ENCODE results near the gene CTRB2. TPM values are rescaled to one million over a fixed set of nuclear protein-coding genes. Genes with fewer than 3 reads are reported as not detected.

Gene CTRB2
- total RNA-seq, 4 donors from 2014 or later = 1.9 TPM; not detected in 3

DNA sequence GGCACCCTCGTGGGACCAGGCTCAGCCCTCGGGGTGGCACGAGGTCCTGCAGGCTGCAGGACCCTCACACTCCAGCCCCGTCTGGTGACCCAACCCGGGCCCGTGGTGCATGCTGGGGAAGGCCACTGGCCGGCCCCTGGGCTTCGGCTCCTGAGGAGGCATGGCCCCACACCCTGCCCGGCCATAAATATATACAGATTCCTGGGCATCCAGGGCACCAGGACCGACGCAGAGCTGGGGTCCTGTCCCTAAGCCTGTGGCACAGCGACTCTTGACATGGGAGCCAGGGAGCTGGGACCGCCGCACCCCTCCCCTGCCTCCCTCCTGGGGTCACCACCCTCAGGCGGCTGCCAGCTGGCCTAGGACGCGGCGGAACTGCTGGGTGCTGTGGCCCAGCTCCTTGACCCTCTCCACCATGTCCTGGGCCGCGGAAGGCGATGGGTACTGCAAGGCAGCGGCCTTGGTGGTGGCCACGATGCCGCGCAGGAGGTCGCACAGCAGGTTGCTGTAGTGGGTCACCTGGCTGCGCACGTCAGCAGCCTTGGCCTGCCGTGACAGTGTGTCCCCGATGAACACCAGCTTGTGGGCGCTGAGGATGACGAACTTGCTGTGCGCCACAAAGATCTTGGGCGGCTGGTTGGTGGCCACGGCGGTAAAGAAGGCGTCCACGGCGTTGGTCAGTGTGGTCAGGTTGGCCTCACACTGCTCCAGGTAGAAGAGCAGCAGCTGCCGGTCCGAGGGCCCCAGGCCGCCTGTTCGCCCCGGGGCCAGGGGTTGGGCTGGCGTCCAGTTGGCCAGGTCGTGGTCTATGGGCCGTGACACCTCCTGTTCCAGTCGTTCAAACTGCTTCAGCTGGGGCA, 22.4 kb upstream of the CTRB2 start:
- no peak overlapping the region for H3K4me3 ChIP-seq (ENCODE audit: low read depth, poor library complexity, severe bottlenecking)
- WGBS, 2 donors = 89 to 100% methylated on average over 1 to 37 of the region's 48 CpGs
- no peak for TF ChIP-seq POLR2A (IDR thresholded peaks at IDR 0.05)
- TF ChIP-seq, protein P1, sequence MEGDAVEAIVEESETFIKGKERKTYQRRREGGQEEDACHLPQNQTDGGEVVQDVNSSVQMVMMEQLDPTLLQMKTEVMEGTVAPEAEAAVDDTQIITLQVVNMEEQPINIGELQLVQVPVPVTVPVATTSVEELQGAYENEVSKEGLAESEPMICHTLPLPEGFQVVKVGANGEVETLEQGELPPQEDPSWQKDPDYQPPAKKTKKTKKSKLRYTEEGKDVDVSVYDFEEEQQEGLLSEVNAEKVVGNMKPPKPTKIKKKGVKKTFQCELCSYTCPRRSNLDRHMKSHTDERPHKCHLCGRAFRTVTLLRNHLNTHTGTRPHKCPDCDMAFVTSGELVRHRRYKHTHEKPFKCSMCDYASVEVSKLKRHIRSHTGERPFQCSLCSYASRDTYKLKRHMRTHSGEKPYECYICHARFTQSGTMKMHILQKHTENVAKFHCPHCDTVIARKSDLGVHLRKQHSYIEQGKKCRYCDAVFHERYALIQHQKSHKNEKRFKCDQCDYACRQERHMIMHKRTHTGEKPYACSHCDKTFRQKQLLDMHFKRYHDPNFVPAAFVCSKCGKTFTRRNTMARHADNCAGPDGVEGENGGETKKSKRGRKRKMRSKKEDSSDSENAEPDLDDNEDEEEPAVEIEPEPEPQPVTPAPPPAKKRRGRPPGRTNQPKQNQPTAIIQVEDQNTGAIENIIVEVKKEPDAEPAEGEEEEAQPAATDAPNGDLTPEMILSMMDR (IDR thresholded peaks at IDR 0.05) = no peak
- no peak for DNase-seq (ENCODE audit: low spot score in 2 of 2)
- intact Hi-C loops (cut with DNase I; ENCODE audit: low total_unique reads) = no loop called here

DNA sequence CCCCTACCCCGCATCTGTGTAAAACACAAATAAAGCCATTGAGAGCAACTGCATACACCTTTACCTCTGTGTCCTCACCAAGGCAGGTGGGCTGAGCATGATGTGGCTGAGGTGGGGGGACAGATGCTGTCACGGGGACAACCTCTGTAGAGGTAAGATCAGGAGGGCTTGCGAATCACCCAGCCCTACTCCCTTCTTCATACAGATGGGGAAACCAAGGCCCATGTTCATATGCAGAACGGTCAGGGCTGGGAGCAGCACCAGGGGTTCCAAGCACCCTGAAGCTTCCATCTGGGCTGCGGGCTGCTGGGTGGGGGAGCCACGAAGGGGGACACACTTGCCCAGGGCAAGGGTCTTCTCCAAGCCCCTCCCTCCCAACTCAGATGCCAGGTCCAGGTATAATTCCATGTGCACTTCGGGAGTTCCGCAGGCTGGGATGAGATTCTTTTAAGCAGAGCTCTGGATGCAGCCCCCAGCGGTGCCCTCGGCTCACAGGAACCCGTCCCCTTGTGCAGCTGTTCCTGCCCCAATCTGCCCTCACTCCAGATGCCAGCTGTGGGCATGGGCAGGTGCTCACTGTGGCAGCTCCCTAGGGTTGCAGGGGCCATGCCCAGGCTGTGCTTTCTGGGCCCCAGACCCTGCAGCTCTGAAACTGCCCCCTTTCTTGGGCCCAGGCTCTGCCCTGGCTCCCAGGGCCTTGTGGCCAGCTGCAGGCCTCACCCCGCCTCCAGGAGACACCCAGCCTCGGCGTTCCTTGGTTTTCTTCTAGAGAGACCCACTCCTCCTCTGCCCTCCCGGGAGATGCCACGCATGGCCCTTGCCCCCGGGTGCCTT, 21.4 kb upstream of the CTRB2 start:
- intact Hi-C loops (cut with DNase I; ENCODE audit: low total_unique reads) = no loop called here
- DNase-seq (ENCODE audit: low spot score in 2 of 2) = no peak
- no peak overlapping the region for H3K4me3 ChIP-seq (ENCODE audit: low read depth, poor library complexity, severe bottlenecking)
- 83 to 87% methylated on average over 16 to 17 of the region's 17 CpGs for WGBS, 2 donors
- TF ChIP-seq, protein P1 (IDR thresholded peaks at IDR 0.05) = no peak
- TF ChIP-seq POLR2A (IDR thresholded peaks at IDR 0.05) = no peak

DNA sequence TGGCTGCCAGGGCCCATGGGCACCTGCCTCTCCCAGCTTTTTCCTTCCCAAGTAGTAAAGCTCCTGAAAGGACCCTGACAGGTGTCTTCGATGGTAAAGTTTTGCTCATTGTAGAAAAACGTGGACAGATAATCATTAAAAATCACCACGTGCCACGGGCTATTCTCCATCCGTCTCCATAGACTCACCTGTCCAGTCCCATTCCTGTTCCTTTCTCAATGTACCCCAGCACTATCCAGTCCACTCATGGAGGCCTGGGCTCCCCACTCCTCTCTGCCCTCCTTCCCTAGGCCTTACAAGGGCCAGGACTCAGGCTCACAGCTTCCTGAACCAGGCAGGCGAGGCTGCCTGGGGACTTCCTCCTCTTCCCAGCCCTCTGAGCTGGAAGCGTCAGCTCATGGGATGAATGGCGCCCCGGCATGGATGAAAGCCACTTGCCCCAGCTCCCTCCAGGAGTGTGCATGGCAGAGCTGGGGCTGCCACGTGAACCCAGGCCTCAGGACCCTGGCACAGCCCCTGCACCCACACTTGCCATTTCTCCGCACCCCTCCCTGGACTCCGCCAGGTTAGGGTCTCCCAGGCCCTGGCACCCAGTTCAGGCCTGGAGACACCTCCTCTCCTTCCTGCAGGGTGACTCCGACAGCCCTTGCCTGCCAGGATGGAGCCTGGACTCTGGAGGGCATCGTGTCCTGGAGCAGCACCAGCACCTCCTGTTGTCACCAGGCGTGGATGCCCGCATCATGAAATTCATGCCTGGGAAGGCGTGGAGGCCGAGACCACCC, 20.6 kb upstream of the CTRB2 start:
- no peak for DNase-seq (ENCODE audit: low spot score in 2 of 2)
- intact Hi-C loops (cut with DNase I; ENCODE audit: low total_unique reads) = no loop called here
- TF ChIP-seq POLR2A (IDR thresholded peaks at IDR 0.05) = no peak
- TF ChIP-seq, protein P1 (IDR thresholded peaks at IDR 0.05) = no peak
- H3K4me3 ChIP-seq (ENCODE audit: low read depth, poor library complexity, severe bottlenecking) = no peak overlapping the region
- WGBS, 2 donors = 77 to 79% methylated on average over 18 of the region's 18 CpGs

DNA sequence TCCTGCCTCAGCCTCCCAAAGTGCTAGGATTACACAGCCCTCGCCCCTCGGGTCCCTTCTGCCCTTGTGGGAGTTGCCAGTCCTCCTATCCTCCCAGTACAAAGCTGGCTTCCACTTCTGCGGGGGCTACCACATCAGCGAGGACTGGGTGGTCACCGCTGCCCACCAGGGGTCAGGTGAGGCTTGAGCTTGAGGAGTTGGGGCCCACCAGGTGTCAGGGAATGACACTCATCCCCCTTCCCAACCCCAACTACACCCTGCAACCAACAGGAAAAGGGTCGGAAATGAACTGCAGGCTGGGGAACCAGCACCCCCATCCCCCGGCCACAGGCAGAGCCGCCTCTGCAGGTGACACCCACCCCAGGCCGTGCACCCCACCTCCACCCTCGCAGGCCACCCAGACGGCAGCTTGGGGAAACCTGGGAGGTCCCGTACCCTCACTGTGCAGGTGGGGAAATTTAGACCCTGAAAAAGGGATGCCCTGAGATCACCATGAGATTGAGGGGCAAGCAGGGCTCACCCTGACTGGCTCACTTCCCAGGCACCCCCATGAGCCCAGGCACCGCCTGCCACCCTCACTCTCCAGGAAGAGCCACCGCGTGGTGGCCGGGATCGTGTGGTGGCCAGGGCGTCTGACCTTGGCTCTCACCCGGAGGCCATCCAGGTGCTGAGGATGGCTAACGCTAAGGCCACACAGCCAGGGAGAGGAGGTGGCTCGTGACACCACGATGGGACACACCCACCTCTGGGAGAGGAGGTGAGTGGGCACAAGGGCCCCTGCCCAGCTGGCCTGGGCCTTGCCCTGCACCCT, 19.8 kb upstream of the CTRB2 start:
- WGBS, 2 donors = 69% methylated on average over 17 to 21 of the region's 22 CpGs

More for the DNA sequence above, 19.8 kb upstream of the CTRB2 start:
- TF ChIP-seq, protein P1 (IDR thresholded peaks at IDR 0.05) = no peak
- TF ChIP-seq POLR2A (IDR thresholded peaks at IDR 0.05) = no peak
- intact Hi-C loops (cut with DNase I; ENCODE audit: low total_unique reads) = no loop called here
- no peak overlapping the region for H3K4me3 ChIP-seq (ENCODE audit: low read depth, poor library complexity, severe bottlenecking)
- DNase-seq (ENCODE audit: low spot score in 2 of 2) = no peak

Data from lower leg skin (tissue), 4 donors.